Liver (tissue), 3 donors: ENCODE results near the gene FRYL.

Experiments
- JUND ChIP-seq, 2 donors: IDR thresholded peaks; 2 replicates each; pipeline ENCODE4 v1.6.1; 2016; ENCODE audit warnings: antibody characterized with exemption in 2 of 2
- TAF1 ChIP-seq: conservative IDR thresholded peaks from 2 replicates; pipeline ENCODE4 v1.6.1; 2016; ENCODE audit warnings: antibody characterized with exemption, mild to moderate bottlenecking
- YY1 ChIP-seq: IDR thresholded peaks from 2 replicates; pipeline ENCODE4 v1.6.1; 2016; ENCODE audit warnings: antibody characterized with exemption, mild to moderate bottlenecking
- TF ChIP-seq, protein P1 (sequence below): fragments of 150-350 bp; IDR thresholded peaks from 2 replicates; pipeline ENCODE4 v1.5.1; 2017; ENCODE audit warnings: improper control_type of control experiment, low read depth, low read length; ENCODE audit not compliant: missing input control
- TF ChIP-seq, protein P2 (sequence below): IDR thresholded peaks from 2 replicates; pipeline ENCODE4 v1.6.1; 2016; ENCODE audit warnings: antibody characterized with exemption, mild to moderate bottlenecking
- donor health status: healthy.
- donor health status: healthy.

DNA sequence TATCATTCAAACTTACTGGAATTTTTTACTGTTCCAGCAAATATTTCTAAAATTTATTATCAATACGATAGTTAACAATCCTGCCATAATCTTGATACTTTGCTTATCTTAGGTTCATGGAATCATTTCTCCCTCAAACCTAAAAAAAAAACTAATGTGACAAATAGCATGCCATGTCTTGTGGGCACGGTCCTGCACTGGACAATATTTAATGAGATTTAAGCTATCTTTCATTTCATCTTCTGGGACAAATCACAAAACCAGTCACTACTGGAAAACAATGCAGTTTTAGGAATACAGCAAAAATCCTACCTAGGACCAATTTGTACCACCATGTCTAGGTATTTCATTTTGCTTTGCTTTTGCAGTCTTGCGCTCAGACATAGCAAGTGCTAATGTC lies 93.7 kb downstream of the FRYL start:
- TF ChIP-seq, protein P1, sequence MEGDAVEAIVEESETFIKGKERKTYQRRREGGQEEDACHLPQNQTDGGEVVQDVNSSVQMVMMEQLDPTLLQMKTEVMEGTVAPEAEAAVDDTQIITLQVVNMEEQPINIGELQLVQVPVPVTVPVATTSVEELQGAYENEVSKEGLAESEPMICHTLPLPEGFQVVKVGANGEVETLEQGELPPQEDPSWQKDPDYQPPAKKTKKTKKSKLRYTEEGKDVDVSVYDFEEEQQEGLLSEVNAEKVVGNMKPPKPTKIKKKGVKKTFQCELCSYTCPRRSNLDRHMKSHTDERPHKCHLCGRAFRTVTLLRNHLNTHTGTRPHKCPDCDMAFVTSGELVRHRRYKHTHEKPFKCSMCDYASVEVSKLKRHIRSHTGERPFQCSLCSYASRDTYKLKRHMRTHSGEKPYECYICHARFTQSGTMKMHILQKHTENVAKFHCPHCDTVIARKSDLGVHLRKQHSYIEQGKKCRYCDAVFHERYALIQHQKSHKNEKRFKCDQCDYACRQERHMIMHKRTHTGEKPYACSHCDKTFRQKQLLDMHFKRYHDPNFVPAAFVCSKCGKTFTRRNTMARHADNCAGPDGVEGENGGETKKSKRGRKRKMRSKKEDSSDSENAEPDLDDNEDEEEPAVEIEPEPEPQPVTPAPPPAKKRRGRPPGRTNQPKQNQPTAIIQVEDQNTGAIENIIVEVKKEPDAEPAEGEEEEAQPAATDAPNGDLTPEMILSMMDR: no peak
- TF ChIP-seq TAF1 (no peak), YY1 (no peak), JUND (IDR thresholded peaks at IDR 0.05) (no peak)
- TF ChIP-seq, protein P2, sequence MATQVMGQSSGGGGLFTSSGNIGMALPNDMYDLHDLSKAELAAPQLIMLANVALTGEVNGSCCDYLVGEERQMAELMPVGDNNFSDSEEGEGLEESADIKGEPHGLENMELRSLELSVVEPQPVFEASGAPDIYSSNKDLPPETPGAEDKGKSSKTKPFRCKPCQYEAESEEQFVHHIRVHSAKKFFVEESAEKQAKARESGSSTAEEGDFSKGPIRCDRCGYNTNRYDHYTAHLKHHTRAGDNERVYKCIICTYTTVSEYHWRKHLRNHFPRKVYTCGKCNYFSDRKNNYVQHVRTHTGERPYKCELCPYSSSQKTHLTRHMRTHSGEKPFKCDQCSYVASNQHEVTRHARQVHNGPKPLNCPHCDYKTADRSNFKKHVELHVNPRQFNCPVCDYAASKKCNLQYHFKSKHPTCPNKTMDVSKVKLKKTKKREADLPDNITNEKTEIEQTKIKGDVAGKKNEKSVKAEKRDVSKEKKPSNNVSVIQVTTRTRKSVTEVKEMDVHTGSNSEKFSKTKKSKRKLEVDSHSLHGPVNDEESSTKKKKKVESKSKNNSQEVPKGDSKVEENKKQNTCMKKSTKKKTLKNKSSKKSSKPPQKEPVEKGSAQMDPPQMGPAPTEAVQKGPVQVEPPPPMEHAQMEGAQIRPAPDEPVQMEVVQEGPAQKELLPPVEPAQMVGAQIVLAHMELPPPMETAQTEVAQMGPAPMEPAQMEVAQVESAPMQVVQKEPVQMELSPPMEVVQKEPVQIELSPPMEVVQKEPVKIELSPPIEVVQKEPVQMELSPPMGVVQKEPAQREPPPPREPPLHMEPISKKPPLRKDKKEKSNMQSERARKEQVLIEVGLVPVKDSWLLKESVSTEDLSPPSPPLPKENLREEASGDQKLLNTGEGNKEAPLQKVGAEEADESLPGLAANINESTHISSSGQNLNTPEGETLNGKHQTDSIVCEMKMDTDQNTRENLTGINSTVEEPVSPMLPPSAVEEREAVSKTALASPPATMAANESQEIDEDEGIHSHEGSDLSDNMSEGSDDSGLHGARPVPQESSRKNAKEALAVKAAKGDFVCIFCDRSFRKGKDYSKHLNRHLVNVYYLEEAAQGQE: no peak
